WTC11 (cell line): ENCODE data around the gene ARPC1B.

Source experiments
- GABPB1 ChIP-seq: sonication (generic); formaldehyde crosslinking; IDR thresholded peaks from 2 replicates; pipeline ENCODE4 v1.8.1; 2023; ENCODE audit warnings: mild to moderate bottlenecking, missing genetic modification reagents
- RORB ChIP-seq: fragments of 250-450 bp; sonication (Bioruptor Pico); IDR thresholded peaks from 2 replicates; pipeline ENCODE4 v1.9.0; 2021; ENCODE audit warnings: mild to moderate bottlenecking
- TP53 ChIP-seq: sonication (generic); formaldehyde crosslinking; IDR thresholded peaks from 2 replicates; pipeline ENCODE4 v1.8.1; 2023; ENCODE audit warnings: mild to moderate bottlenecking, missing genetic modification reagents
- ZNF263 ChIP-seq: sonication (generic); formaldehyde crosslinking; IDR thresholded peaks from 2 replicates; pipeline ENCODE4 v1.8.1; 2022; ENCODE audit warnings: low read depth, mild to moderate bottlenecking, moderate library complexity, missing genetic modification reagents
- TF ChIP-seq, protein P1 (sequence below): fragments of 200-600 bp; IDR thresholded peaks from 2 replicates; pipeline ENCODE4 v1.8.0; 2022; ENCODE audit warnings: antibody characterized with exemption
- TF ChIP-seq, protein P2 (sequence below): sonication (generic); formaldehyde crosslinking; IDR thresholded peaks from 2 replicates; pipeline ENCODE4 v1.8.1; 2023; ENCODE audit warnings: mild to moderate bottlenecking, moderate library complexity, missing genetic modification reagents

- TF ChIP-seq, protein P1, sequence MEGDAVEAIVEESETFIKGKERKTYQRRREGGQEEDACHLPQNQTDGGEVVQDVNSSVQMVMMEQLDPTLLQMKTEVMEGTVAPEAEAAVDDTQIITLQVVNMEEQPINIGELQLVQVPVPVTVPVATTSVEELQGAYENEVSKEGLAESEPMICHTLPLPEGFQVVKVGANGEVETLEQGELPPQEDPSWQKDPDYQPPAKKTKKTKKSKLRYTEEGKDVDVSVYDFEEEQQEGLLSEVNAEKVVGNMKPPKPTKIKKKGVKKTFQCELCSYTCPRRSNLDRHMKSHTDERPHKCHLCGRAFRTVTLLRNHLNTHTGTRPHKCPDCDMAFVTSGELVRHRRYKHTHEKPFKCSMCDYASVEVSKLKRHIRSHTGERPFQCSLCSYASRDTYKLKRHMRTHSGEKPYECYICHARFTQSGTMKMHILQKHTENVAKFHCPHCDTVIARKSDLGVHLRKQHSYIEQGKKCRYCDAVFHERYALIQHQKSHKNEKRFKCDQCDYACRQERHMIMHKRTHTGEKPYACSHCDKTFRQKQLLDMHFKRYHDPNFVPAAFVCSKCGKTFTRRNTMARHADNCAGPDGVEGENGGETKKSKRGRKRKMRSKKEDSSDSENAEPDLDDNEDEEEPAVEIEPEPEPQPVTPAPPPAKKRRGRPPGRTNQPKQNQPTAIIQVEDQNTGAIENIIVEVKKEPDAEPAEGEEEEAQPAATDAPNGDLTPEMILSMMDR = no peak
- no peak for TF ChIP-seq ZNF263 (CRISPR knock-in tag)
- no peak for TF ChIP-seq TP53
- TF ChIP-seq GABPB1 (CRISPR knock-in tag) = no peak
- TF ChIP-seq, protein P2, sequence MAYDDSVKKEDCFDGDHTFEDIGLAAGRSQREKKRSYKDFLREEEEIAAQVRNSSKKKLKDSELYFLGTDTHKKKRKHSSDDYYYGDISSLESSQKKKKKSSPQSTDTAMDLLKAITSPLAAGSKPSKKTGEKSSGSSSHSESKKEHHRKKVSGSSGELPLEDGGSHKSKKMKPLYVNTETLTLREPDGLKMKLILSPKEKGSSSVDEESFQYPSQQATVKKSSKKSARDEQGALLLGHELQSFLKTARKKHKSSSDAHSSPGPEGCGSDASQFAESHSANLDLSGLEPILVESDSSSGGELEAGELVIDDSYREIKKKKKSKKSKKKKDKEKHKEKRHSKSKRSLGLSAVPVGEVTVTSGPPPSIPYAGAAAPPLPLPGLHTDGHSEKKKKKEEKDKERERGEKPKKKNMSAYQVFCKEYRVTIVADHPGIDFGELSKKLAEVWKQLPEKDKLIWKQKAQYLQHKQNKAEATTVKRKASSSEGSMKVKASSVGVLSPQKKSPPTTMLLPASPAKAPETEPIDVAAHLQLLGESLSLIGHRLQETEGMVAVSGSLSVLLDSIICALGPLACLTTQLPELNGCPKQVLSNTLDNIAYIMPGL (CRISPR knock-in tag) = no peak
- no peak for TF ChIP-seq RORB (CRISPR knock-in tag)
Observed at GRCh38 chr7:99420986-99421385, 46.5 kb downstream of the ARPC1B start.
